Activated naive CD4-positive, alpha-beta T cell (primary cell): ENCODE results near the gene ARMC7.
A peak's percentile ranks its signal among the peaks of the same experiment; 100 is the strongest.
"Not testable (repeated sequence)": the region's sequence is repeated elsewhere in the genome, so short reads cannot be mapped to it uniquely, and the experiment has no call there.

Experiments
- DNase-seq, 4 experiments: peaks; one replicate each; lab custom pipeline; 2025; lab: John Stamatoyannopoulos, UW

ARMC7 gene

GRCh38 chr17:75130059-75130631 lies 20.4 kb downstream of the ARMC7 start:
- DNase-seq = no peak

DNA sequence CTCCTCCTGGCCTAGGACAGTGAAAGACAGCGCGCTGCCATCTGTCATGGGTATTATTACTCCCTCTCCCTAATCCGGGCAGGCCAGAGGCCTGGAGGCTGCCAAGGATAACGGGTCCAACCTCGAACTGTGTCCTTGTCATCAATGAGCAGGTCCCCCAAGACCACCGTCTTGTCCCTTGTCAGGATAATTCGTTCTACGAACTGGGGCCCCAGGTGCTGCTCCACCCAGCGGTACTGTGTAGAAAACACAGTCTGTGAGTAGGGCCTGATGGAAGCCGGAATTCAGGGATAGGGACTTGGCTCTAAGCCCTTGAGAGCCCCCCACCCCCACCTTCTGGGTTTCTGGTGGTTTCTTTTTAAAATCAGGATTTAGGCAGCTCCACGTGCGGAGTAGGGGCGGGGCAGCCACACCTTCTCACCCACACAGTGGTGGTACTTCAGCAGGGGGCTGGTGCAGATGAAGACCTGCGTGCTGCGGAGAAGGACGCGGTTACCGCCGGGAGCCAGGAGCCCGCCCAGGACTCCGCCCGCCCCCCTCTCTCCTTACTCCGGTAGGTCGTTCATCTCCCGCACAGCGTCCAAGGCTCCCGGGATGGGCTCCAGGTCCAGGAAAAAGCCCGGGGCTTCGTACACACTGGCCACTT lies 21.0 kb downstream of the ARMC7 start:
- DNase-seq = peak in 1 of 4 experiments; percentile 36

GRCh38 chr17:75131278-75132017 lies 21.7 kb downstream of the ARMC7 start, which contains the start of gene NT5C:
Gene NT5C (minus strand): TSS chr17:75131742. CDS start chr17:75131707, 35 bp downstream.
- peak in 2 of 4 experiments; percentile 38 to 50 for DNase-seq

- not testable (repeated sequence) for DNase-seq
Observed at GRCh38 chr17:75132018-75133000, 22.5 kb downstream of the ARMC7 start.

GRCh38 chr17:75133001-75133400 lies 23.2 kb downstream of the ARMC7 start:
- no peak for DNase-seq

DNA sequence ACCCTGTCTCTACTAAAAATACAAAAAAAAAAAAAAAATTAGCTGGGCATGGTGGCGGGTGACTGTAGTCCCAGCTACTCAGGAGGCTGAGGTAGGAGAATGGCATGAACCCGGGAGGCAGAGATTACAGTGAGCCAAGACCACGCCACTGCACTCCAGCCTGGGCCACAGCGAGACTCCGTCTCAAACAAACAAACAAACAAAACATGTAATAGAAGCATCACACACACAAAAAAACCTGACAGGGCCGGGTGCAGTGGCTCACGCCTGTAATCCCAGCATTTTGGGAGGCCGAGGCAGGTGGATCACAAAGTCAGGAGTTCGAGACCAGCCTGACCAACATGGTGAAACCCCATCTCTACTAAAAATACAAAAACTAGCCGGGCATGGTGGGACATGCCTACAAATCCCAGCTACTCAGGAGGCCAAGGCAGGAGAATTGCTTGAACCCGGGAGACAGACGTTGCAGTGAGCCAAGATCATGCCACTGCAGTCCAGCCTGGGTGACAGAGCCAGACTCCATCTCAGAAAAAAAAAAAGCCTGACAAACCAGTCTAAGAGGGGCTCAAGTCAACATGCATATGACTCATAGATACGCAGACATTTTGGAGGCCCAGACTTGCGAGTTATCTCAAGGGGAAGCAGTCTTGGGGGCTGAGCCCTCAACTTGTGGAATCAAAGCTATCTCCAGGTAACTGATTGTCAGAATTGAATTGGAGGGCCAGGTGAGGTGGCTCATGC lies 24.0 kb downstream of the ARMC7 start:
- DNase-seq = not testable (repeated sequence)

- no peak for DNase-seq
Observed at GRCh38 chr17:75135452-75135851, 25.7 kb downstream of the ARMC7 start.

- no peak for DNase-seq
Observed at GRCh38 chr17:75135946-75136345, 26.2 kb downstream of the ARMC7 start.

DNA sequence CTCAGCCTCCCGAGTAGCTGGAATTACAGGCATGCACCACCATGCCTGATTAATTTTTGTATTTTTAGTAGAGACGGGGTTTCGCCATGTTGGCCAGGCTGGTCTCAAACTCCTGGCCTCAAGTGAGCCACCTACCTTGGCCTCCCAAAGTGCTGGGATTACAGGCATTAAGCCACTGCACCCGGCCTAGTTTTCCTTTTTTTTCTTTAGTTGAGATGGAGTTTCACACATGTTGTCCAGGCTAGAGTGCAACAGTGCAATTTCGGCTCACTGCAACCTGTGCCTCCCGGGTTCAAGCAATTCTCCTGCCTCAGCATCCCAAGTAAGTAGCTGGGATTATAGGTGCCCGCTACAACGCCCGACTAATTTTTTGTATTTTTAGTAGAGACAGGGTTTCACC lies 28.0 kb downstream of the ARMC7 start:
- not testable (repeated sequence) for DNase-seq

DNA sequence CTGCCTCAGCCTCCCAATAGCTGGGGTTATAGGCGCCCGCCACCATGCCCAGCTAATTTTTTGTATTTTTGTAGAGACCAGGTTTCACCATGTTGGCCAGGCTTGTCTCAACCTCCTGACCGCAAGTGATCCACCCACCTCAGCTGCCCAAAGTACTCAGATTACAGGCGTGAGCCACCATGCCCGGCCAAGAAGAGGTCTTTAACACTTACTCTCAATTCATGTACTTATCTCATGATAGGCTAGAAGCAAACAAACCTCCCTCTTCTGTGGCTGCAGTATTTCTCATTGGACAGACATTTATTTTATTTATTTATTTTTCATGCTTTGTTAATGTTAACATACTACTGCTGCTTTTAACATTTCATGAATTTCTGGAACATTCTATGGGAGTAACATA lies 28.8 kb downstream of the ARMC7 start:
- no peak for DNase-seq

GRCh38 chr17:75142236-75142971 lies 32.6 kb downstream of the ARMC7 start:
- DNase-seq = no peak

GRCh38 chr17:75144816-75145512 lies 35.2 kb downstream of the ARMC7 start:
- no peak for DNase-seq

GRCh38 chr17:75146592-75146991 lies 36.8 kb downstream of the ARMC7 start:
- no peak for DNase-seq

DNA sequence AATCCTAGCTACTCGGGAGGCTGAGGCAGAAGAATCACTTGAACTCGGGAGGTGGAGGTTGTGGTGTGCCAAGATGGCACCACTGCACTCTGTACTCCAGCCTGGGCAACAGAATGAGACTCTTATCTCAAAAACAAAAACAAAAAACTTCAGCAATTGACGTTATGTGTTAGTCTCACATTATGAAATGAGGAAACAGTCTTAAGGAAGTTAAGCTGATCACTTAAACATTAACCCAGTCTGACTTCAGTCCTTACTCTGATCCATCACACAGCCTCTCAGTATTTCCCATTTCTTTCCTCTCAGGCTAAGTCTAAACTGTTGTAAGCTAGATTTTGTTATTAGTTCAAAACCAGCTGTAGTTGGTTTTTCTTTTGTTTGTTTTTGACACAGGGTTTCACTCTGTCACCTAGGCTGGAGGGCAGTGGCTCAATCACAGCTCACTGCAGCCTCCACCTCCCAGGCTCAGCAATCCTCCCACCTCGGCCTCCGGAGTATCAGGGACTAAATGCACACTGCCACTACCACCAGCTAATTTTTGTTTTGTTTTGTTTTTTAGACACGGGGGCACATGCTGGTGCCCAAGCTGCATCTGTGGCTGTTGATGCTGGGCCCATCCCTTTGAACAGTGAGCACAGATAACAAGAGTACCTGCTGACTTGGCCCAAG lies 38.2 kb downstream of the ARMC7 start:
- no peak for DNase-seq

- DNase-seq = no peak
Observed at GRCh38 chr17:75151930-75152329, 42.2 kb downstream of the ARMC7 start.

DNA sequence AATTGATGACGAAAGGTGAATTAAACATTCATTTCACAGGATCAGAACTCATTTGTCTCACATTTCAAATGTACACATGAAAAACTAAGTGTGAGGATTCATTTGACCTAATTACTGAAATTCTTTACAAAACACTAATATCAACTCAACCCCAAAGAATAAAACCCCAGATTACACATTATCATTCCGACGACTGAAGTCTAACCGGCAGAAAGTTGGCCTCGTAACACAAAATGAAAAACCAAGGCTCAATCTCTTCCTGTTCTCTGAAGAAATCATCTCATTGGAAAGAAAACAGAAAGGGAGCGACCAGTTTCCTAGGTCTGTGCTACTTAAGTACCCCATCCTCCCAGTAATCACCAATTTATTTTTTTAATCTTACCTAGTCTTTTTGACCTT lies 42.8 kb downstream of the ARMC7 start:
- DNase-seq = no peak

DNA sequence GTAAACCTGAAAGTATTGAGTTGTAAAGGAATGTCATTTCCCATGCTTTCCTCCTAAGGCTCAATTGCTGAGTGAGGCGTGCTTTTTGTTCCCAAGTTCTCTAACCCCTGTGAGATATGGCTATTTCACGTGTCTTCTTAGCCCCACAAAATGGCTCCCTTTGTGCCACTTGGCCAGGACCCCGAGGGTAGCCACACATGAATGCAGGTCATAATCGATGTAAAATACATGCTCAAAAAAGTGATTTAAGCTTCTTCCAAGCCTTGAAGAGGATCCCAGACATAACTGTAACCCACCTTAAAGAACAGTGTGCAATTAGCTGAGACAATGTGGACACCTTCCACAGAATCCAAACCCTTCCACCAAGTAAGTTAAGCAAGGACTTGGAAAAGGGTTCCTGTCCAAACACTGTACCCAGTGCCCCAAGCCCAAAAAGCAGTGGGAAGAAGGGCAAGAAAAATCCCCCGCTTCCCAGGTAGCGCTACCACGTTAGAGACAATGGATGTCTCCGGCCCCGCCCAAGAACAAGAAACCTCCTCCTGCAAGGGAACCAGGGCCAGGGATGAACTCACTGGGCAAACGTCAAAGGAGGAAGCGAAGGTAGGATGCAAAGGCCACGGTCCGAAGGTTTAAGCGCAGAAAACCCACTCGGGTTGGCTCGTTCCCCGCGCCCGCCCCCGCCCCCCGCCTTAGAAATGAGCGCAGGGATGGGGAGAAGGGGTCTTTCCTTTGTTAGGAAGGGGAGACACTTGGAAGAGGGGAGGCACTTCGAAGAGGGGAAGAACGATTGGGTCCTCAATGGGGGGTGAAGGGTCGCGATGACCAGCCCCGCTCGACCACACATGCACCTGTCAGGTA lies 43.4 kb downstream of the ARMC7 start:
- no peak for DNase-seq

GRCh38 chr17:75153780-75154194 lies 44.0 kb downstream of the ARMC7 start:
- no peak for DNase-seq
